K562 (cell line): ENCODE data around the gene TBC1D3B. TPM values are rescaled to one million over a fixed set of nuclear protein-coding genes. Genes with fewer than 3 reads are reported as not detected.
A peak's percentile ranks its signal among the peaks of the same experiment; 100 is the strongest.

Source experiments
- STAT5B ChIP-seq: fragments of 250-450 bp; sonication (Bioruptor Pico); IDR thresholded peaks from 2 replicates; pipeline ENCODE4 v1.8.0; 2021; ENCODE audit warnings: mild to moderate bottlenecking, inconsistent platforms
- TAF9B ChIP-seq: fragments of 450-650 bp; IDR thresholded peaks from 2 replicates; pipeline ENCODE4 v1.6.1; 2018; ENCODE audit warnings: mild to moderate bottlenecking; ENCODE audit not compliant: partially characterized antibody
- ZNF12 ChIP-seq: sonication (generic); formaldehyde crosslinking; IDR thresholded peaks from 2 replicates; pipeline ENCODE4 v1.4.0; 2020; ENCODE audit warnings: mild to moderate bottlenecking, missing genetic modification reagents
- polyA plus RNA-seq, 8 experiments: library from polyadenylated mRNA; depleted of rRNA in 4 of 8; stranded (reverse) in 5 of 8; unstranded in 3 of 8; fragments of >200 nt; fragmentation: Nextera tagmentation in 2 of 8; fragmentation: Illumina TruSeq in 1 of 8; extraction: Ambion mirVana in 2 of 8; extraction: Trizol in 1 of 8; gene quantifications; 2 replicates each; pipeline versions ENCODE4 v1.2.1 to v1.2.3, GENCODE V29; 2011 to 2014; ENCODE audit warnings: inconsistent platforms in 1 of 8, missing spikeins in 1 of 8
- total RNA-seq, 7 experiments: library from RNA; depleted of rRNA in 6 of 7; stranded (reverse); fragments of >200 nt in 6 of 7; fragmentation: Illumina TruSeq in 2 of 7; extraction: Trizol in 2 of 7; gene quantifications; 2 replicates each; pipeline versions ENCODE4 v1.2.1 to v1.2.3, GENCODE V29; 2011 to 2021; ENCODE audit warnings: low replicate concordance in 1 of 7
- TF ChIP-seq, protein P1 (sequence below), 2 experiments: fragments of 450-650 bp in 1 of 2; sonication (generic) in 1 of 2; formaldehyde crosslinking in 1 of 2; IDR thresholded peaks; 2 replicates each; pipeline versions ENCODE4 v1.7.1 to v1.9.0; 2016 to 2022; ENCODE audit warnings: inconsistent platforms in 1 of 2, mild to moderate bottlenecking in 1 of 2, missing genetic modification reagents in 1 of 2

TBC1D3B gene
- total and polyA plus RNA-seq, 9 of the 15 experiments (the other 6 are each of a cell fraction or from before 2014, with no cell fraction given): 0.29 to 0.60 TPM; not detected in 7

DNA sequence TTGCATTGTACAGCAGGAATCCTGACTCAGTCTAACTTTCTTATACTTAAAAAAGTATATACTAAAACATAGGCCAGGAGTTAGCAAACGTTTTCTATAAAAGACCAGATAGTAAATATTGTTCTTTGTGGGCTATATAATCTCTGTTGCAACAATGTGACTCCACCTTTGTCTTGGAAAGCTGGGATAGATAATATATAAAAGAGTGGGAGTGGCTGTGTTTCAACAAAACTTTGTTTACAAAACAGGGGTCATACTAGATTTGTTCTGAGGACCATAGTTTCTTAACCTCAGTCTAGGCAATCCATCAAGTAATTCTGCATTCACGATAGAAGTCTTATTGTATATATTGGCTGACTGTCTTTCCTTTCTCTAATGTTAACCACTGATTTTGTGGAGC is 9.0 kb upstream of the TBC1D3B start (continued):
- TF ChIP-seq, protein P1, sequence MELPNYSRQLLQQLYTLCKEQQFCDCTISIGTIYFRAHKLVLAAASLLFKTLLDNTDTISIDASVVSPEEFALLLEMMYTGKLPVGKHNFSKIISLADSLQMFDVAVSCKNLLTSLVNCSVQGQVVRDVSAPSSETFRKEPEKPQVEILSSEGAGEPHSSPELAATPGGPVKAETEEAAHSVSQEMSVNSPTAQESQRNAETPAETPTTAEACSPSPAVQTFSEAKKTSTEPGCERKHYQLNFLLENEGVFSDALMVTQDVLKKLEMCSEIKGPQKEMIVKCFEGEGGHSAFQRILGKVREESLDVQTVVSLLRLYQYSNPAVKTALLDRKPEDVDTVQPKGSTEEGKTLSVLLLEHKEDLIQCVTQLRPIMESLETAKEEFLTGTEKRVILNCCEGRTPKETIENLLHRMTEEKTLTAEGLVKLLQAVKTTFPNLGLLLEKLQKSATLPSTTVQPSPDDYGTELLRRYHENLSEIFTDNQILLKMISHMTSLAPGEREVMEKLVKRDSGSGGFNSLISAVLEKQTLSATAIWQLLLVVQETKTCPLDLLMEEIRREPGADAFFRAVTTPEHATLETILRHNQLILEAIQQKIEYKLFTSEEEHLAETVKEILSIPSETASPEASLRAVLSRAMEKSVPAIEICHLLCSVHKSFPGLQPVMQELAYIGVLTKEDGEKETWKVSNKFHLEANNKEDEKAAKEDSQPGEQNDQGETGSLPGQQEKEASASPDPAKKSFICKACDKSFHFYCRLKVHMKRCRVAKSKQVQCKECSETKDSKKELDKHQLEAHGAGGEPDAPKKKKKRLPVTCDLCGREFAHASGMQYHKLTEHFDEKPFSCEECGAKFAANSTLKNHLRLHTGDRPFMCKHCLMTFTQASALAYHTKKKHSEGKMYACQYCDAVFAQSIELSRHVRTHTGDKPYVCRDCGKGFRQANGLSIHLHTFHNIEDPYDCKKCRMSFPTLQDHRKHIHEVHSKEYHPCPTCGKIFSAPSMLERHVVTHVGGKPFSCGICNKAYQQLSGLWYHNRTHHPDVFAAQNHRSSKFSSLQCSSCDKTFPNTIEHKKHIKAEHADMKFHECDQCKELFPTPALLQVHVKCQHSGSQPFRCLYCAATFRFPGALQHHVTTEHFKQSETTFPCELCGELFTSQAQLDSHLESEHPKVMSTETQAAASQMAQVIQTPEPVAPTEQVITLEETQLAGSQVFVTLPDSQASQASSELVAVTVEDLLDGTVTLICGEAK (IDR thresholded peaks at IDR 0.05): peak; percentile 82
- TF ChIP-seq, protein P1 (CRISPR knock-in tag; IDR thresholded peaks at IDR 0.05): no peak
- no peak for TF ChIP-seq TAF9B
- no peak for TF ChIP-seq ZNF12 (CRISPR knock-in tag)
- TF ChIP-seq STAT5B (CRISPR knock-in tag): no peak
